ENCODE measurements around the gene PMEL. TPM values are rescaled to one million over a fixed set of nuclear protein-coding genes. Genes with fewer than 3 reads are reported as not detected.

The PMEL gene
- total and polyA plus RNA-seq, 2 donors (not counting 1 experiment from before 2014, with no cell fraction given) = 0.32 to 0.46 TPM

GRCh38 chr12:55972042-55972441 is 6.2 kb upstream of the PMEL start:
- Histone ChIP-seq H3K9me3 (ENCODE audit: control extremely low read depth in 1 of 3, control insufficient read depth in 2 of 3, insufficient read depth in 1 of 3, low read length in 2 of 3) (no peaks in the 10 kb centered on the region), H3K9ac (ENCODE audit: low read length) (no peak overlapping the region), H2AFZ (ENCODE audit: insufficient read depth, low read depth, low read length, poor library complexity, severe bottlenecking) (no peak overlapping the region), H3K27ac (ENCODE audit: low read length in 2 of 2) (peak overlapping the region in 1 of 2 donors; percentile 96), H3K4me3 (ENCODE audit: control extremely low read depth in 1 of 5, extremely low read depth in 1 of 5, insufficient read depth in 1 of 5, low read depth in 2 of 5, low read length in 4 of 5) (no peak overlapping the region), H3K27me3 (replicated peaks in 1 of 4; ENCODE audit: control extremely low read depth in 1 of 4, control insufficient read depth in 3 of 4, insufficient read depth in 4 of 4, low read length in 3 of 4) (no peaks in the 10 kb centered on the region), H3K4me2 (replicated peaks; ENCODE audit: low read depth, low read length, poor library complexity, severe bottlenecking) (no peak overlapping the region), H3K4me1 (ENCODE audit: control insufficient read depth in 2 of 2, insufficient read depth in 2 of 2, low read length in 2 of 2) (peaks cover 24 to 25% of the 10 kb centered on the region in 2 donors), H3K36me3 (replicated peaks in 1 of 2; ENCODE audit: control extremely low read depth in 1 of 2, control insufficient read depth in 1 of 2, extremely low read depth in 1 of 2, insufficient read depth in 2 of 2, low read length in 1 of 2) (no peaks in the 10 kb centered on the region), H3K79me2 (ENCODE audit: control insufficient read depth, insufficient read depth, low read length) (peaks cover 41% of the 10 kb centered on the region), H4K20me1 (ENCODE audit: control insufficient read depth, insufficient read depth, low read length, poor library complexity, severe bottlenecking) (peaks cover 7% of the 10 kb centered on the region)
- 100% methylated on average over 1 of the region's 3 CpGs for WGBS (ENCODE audit: insufficient coverage)
- CTCF ChIA-PET = interaction anchor here (3.3 kb wide), 1 partner anchor 25 kb away, joined by 33 read pairs; the partner anchor contains the start of gene SUOX
- no peaks in the 10 kb centered on the region for H3K9me3 Mint-ChIP-seq (ENCODE audit: insufficient read depth)
- TF ChIP-seq, protein P1, sequence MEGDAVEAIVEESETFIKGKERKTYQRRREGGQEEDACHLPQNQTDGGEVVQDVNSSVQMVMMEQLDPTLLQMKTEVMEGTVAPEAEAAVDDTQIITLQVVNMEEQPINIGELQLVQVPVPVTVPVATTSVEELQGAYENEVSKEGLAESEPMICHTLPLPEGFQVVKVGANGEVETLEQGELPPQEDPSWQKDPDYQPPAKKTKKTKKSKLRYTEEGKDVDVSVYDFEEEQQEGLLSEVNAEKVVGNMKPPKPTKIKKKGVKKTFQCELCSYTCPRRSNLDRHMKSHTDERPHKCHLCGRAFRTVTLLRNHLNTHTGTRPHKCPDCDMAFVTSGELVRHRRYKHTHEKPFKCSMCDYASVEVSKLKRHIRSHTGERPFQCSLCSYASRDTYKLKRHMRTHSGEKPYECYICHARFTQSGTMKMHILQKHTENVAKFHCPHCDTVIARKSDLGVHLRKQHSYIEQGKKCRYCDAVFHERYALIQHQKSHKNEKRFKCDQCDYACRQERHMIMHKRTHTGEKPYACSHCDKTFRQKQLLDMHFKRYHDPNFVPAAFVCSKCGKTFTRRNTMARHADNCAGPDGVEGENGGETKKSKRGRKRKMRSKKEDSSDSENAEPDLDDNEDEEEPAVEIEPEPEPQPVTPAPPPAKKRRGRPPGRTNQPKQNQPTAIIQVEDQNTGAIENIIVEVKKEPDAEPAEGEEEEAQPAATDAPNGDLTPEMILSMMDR (IDR thresholded peaks at IDR 0.05) = no peak
- no peak for TF ChIP-seq EZH2 (IDR thresholded peaks at IDR 0.05; ENCODE audit: borderline replicate concordance, insufficient read depth, low read depth, low read length, poor library complexity, severe bottlenecking)
- H3K27ac Mint-ChIP-seq = no peak overlapping the region
- H3K27me3 Mint-ChIP-seq = no peaks in the 10 kb centered on the region
- POLR2A ChIA-PET = no interaction called here
- H3K4me1 Mint-ChIP-seq = peaks cover 25% of the 10 kb centered on the region
- peak overlapping the region; percentile 30 for H3K4me3 Mint-ChIP-seq
- DNase-seq = no peak
- intact Hi-C loops (cut with micrococcal nuclease) = loop anchor here (2.0 to 5.0 kb wide), 3 partner anchors 35 to 665 kb away; partner anchors contain the start of gene PA2G4
- ATAC-seq (ENCODE audit: low read depth) = no peak

- DNase-seq (no peak), ATAC-seq (ENCODE audit: low read depth) (no peak)
- Mint-ChIP-seq H3K4me1 (peaks cover 30% of the 10 kb centered on the region), H3K9me3 (ENCODE audit: insufficient read depth) (no peaks in the 10 kb centered on the region), H3K4me3 (no peak overlapping the region), H3K27ac (no peak overlapping the region), H3K27me3 (no peaks in the 10 kb centered on the region)
- 87% methylated on average over 4 of the region's 7 CpGs for WGBS (ENCODE audit: insufficient coverage)
- H3K9ac ChIP-seq (ENCODE audit: low read length) = no peak overlapping the region
- H3K79me2 ChIP-seq (ENCODE audit: control insufficient read depth, insufficient read depth, low read length) = peaks cover 40% of the 10 kb centered on the region
- H3K9me3 ChIP-seq (ENCODE audit: control extremely low read depth in 1 of 3, control insufficient read depth in 2 of 3, insufficient read depth in 1 of 3, low read length in 2 of 3) = no peaks in the 10 kb centered on the region
- H4K20me1 ChIP-seq (ENCODE audit: control insufficient read depth, insufficient read depth, low read length, poor library complexity, severe bottlenecking) = peaks cover 7% of the 10 kb centered on the region
- intact Hi-C loops (cut with micrococcal nuclease) = loop anchor here (5.0 kb wide), 2 partner anchors 132 to 667 kb away; partner anchors contain the start of gene PA2G4
- no peak overlapping the region for H3K4me3 ChIP-seq (ENCODE audit: control extremely low read depth in 1 of 5, extremely low read depth in 1 of 5, insufficient read depth in 1 of 5, low read depth in 2 of 5, low read length in 4 of 5)
- peaks cover 32 to 35% of the 10 kb centered on the region in 2 donors for H3K4me1 ChIP-seq (ENCODE audit: control insufficient read depth in 2 of 2, insufficient read depth in 2 of 2, low read length in 2 of 2)
- TF ChIP-seq, protein P1 (IDR thresholded peaks at IDR 0.05) = no peak
- TF ChIP-seq EZH2 (IDR thresholded peaks at IDR 0.05; ENCODE audit: borderline replicate concordance, insufficient read depth, low read depth, low read length, poor library complexity, severe bottlenecking) = no peak
- no peaks in the 10 kb centered on the region for H3K27me3 ChIP-seq (replicated peaks in 1 of 4; ENCODE audit: control extremely low read depth in 1 of 4, control insufficient read depth in 3 of 4, insufficient read depth in 4 of 4, low read length in 3 of 4)
- CTCF ChIA-PET = interaction anchor here (0.5 to 1.2 kb wide), 3 partner anchors 25 to 163 kb away, joined by 3 to 4 read pairs (median 3); no protein-coding TSS in a partner anchor
- POLR2A ChIA-PET = no interaction called here
- no peak overlapping the region for H2AFZ ChIP-seq (ENCODE audit: insufficient read depth, low read depth, low read length, poor library complexity, severe bottlenecking)
- no peaks in the 10 kb centered on the region for H3K36me3 ChIP-seq (replicated peaks in 1 of 2; ENCODE audit: control extremely low read depth in 1 of 2, control insufficient read depth in 1 of 2, extremely low read depth in 1 of 2, insufficient read depth in 2 of 2, low read length in 1 of 2)
- no peak overlapping the region for H3K4me2 ChIP-seq (replicated peaks; ENCODE audit: low read depth, low read length, poor library complexity, severe bottlenecking)
- no peak overlapping the region for H3K27ac ChIP-seq (ENCODE audit: low read length in 2 of 2)
Observed at GRCh38 chr12:55970775-55971174, 4.9 kb upstream of the PMEL start.
